ENCODE results near the gene CSTF2T.

- no peak for TF ChIP-seq POLR2AphosphoS5 (IDR thresholded peaks at IDR 0.05)
- TF ChIP-seq, protein P1, sequence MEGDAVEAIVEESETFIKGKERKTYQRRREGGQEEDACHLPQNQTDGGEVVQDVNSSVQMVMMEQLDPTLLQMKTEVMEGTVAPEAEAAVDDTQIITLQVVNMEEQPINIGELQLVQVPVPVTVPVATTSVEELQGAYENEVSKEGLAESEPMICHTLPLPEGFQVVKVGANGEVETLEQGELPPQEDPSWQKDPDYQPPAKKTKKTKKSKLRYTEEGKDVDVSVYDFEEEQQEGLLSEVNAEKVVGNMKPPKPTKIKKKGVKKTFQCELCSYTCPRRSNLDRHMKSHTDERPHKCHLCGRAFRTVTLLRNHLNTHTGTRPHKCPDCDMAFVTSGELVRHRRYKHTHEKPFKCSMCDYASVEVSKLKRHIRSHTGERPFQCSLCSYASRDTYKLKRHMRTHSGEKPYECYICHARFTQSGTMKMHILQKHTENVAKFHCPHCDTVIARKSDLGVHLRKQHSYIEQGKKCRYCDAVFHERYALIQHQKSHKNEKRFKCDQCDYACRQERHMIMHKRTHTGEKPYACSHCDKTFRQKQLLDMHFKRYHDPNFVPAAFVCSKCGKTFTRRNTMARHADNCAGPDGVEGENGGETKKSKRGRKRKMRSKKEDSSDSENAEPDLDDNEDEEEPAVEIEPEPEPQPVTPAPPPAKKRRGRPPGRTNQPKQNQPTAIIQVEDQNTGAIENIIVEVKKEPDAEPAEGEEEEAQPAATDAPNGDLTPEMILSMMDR (IDR thresholded peaks at IDR 0.05 in 8 of 11, conservative IDR thresholded peaks at IDR 0.05 in 3 of 11) = no peak
Observed at GRCh38 chr10:51718804-51719291, 19.5 kb upstream of the CSTF2T start.

All from spleen (tissue), 7 donors.